HG03571 (cell line): Measurements from ENCODE around the gene CHRM1.
"Not testable (repeated sequence)": the region's sequence is repeated elsewhere in the genome, so short reads cannot be mapped to it uniquely, and the experiment has no call there.

Experiments
- ATAC-seq: cut with Tn5 transposase; IDR thresholded peaks from one replicate; pipeline ENCODE4 v1.9.1; 2021; ENCODE audit not compliant: unreplicated experiment

CHRM1 gene

DNA sequence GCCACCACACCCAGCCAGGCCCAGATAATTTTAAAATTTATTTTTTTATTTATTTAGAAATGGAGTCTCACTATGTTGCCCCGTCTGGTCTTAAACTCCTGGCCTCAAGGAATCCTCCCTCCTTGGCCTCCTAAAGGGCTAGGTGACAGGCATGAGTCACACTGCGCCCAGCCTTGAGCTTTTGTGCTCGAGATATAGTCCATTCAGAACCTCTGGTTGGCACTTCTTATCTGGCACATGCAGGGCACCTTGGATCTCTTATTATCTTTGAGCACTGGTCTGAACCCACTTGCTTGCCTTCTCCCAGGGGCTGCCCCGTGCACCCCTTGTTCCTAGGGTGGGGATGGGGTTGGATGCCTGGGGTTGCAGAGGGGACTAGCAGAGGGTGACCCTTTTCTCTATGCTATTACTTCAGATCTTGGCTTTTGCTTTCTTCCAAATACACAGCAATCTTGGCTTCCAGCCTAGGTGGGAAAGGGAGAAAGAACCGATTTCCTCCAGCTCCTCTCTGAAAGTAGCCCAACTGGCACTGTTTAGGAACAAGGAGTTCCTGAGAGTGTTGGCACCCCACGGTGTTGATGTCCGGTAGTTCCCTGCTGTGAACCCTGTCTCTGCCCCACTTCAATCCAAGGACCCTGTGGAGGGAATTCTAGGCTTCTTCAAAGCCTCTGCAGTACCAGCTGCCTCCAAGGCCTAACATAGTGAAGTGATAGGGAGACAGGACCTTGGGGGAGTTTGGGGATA is 41.8 kb downstream of the CHRM1 start:
- ATAC-seq = no peak

DNA sequence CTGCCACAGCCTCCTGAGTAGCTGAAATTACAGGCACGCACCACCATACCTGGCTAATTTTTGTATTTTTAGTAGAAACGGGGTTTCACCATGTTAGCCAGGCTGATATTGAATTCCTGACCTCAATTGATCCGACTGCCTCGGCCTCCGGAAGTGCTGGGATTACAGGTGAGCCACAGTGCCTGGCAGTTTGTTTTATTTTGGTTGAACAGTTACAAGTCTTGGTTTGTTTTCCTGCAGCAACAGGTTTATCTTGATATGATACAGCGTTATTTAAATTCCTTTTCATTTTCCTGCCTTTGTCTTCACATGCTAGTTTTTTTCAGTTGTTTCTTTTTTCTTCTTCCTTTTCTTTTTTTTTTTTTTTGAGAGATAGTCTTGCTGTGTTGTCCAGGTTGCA is 44.5 kb downstream of the CHRM1 start:
- ATAC-seq = no peak

DNA sequence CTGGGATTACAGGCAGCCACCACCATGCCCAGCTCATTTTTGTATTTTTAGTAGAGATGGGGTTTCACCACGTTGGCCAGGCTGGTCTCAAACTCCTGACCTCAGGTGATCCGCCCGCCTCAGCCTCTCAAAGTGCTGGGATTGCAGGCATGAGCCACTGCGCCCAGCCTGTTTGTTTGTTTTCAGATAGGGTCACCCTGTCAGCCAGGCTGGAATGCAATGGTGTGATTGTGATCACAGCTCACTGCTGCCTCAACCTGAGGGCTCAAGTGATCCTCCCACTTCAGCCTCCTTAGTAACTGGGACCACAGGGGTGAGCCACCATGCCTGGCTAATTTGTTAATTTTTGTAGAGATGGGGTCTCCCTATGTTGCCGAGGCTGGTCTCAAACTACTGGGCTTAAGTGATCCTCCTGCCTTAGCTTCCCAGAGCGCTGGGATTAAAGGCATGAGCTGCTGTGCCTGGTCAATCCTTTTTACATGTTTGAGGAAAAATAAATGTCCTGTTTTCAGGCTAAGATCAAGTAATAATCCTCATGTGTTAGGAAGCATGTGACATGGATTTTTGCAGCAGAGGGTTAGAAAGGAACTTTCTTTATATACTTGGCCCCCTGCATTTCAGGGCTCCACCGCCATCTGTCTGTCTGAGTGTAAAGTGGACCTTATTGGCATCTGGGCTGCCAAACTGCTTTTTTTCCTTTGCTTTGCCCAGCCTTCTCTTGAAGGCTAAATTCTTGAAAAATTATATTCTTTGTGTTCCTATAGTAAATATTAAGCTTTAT is 45.3 kb downstream of the CHRM1 start:
- no peak for ATAC-seq

DNA sequence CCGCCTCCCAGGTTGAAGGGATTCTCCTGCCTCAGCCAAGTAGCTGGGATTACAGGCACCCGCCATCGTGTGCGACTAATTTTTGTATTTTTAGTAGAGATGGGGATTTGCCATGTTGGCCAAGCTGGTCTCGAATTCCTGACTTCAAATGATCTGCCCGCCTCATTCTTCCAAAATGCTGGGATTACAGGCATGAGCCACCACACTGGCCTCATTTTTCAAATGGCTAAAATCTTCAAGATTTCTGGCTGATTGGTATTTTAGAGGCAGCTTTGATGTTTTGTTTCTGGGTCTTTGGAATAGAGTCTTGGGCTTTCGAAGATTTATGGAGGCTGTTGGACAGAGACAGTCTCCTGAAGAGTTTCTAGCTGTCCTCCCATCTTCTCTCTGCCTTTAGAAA is 46.3 kb downstream of the CHRM1 start:
- ATAC-seq = no peak

DNA sequence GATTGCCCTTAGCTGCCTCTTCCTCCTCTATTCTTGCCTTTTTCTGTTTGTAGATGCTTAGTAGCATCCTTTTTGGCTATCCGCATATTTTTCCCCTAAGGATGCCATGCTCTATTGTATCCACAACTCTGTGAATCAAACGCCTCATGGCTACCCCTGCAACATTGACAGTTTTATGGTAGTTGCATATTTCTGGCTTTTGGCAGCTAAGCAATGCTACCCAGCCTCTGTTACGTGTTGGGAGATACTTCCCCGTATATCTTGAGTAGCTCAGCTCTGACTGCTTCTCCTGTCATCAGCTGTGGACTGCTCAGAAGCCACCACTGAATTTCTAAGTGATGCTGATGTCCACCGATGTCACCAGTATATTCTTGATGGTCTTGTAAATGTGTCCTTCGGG is 55.5 kb downstream of the CHRM1 start:
- no peak for ATAC-seq

DNA sequence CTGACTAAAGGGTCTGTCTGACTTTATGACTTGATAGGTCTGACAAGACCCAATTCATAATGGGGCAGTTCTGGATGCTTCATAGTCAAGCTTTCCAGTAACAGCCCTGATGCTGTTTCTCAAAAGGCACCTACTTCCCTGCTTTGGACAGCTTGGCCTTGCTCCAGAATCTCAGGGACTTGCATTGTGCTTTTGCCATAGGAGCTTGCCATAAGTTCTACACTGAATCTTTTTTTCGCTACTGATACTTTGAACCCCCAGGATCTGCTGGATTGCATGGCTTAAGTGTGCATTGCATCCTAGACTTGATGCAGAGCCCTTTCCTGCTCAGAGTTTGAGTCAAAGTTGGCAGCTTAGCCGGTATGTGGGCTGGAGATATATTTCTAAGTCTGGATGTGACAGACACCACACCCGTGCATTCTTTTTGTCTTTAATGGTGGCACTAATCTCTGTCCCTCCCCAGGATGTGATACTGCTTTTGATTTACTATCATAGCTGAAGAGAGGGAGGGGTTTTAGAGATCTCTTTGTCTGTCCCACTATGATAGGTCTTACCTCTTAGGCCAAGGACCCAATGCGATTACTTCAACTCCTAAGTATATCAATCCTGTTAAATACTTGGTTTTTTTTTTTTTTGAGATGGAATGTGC is 57.4 kb downstream of the CHRM1 start:
- ATAC-seq = no peak

DNA sequence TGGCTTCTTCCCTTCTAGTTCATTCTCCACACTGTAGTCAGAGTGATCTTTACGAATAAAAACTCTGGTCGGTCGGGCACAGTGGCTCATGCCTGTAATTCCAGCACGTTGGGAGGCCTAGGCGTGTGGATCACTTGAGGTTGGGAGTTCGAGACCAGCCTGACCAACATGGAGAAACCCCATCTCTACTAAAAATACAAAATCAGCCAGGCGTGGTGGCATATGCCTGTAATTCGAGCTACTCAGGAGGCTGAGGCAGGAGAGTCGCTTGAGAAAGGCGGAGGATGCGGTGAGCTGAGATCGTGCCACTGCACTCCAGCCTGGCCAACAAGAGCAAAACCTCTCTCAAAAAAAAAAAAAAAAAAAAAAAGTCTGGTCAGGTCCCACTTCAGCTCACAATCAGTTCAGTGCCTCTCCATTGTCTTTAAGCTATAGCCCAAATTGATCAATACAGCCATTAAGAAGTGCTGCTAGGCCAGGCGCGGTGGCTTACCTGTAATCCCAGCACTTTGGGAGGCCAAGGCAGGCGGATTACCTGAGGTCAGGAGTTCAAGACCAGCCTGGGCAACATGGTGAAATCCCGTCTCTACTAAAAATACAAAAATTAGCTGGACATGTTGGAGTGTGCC is 59.5 kb downstream of the CHRM1 start:
- not testable (repeated sequence) for ATAC-seq

DNA sequence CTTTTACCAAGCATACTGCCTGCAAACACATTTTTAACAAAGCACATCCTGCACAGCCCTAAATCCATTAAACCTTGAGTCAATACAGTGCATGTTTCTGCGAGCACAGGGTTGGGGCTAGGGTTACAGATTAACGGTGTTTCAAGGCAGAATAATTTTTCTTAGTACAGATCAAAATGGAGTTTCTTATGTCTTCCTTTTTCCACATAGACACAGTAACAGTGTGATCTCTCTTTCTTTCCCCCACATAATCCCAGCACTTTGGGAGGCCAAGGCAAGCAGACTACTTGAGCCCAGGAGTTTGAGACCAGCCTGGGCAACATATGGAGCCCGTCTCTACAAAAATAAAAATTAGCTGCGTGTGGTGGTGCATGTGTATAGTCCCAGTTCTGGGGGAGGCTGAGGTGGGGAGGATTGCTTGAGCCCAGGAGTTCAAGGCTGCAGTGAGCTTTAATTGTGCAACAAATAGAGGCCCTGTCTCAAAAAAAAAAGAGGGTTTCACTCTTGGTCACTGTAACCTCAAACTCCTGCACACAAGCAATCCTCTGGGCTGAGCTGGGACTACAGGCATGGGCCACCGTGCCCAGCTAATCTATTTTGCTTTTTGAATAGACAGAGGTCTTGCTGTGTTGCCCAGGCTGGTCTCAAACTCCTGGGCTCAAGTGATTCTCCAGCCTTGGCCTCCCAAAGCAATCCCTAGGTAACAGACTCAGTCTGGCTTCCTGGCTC is 60.2 kb downstream of the CHRM1 start:
- no peak for ATAC-seq

DNA sequence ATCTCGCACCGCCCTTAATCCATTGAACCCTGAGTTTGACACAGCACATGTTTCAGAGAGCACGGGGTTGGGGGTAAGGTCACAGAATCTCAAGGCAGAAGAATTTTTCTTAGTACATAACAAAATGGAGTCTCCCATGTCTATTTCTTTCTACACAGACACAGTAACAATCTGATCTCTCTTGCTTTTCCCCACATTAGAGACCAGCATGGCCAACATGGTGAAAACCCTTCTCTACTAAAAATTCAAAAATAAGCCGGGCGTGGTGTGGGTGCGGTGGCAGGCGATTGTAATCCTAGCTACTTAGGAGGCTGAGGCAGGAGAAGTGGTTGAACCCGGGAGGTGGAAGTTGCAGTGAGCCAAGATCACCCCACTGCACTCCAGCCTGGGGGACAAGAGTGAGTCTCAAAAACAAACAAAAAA is 61.9 kb downstream of the CHRM1 start:
- not testable (repeated sequence) for ATAC-seq
